GM18870 (cell line): ENCODE data around the gene ZCCHC24.
A peak's percentile ranks its signal among the peaks of the same experiment; 100 is the strongest.
"Not testable (repeated sequence)": the region's sequence is repeated elsewhere in the genome, so short reads cannot be mapped to it uniquely, and the experiment has no call there.

ENCODE experiments used
- ATAC-seq: cut with Tn5 transposase; IDR thresholded peaks from one replicate; pipeline ENCODE4 v1.9.1; 2021; ENCODE audit warnings: moderate library complexity; ENCODE audit not compliant: unreplicated experiment

The ZCCHC24 gene

GRCh38 chr10:79350407-79351154 lies 94.8 kb downstream of the ZCCHC24 start:
- no peak for ATAC-seq

GRCh38 chr10:79349766-79350406 lies 95.5 kb downstream of the ZCCHC24 start:
- no peak for ATAC-seq

- no peak for ATAC-seq
Measured at GRCh38 chr10:79349072-79349491, 96.3 kb downstream of the ZCCHC24 start.

GRCh38 chr10:79348640-79348988 lies 96.8 kb downstream of the ZCCHC24 start:
- no peak for ATAC-seq

- peak; percentile 46 for ATAC-seq
Measured at GRCh38 chr10:79347894-79348639, 97.4 kb downstream of the ZCCHC24 start.

GRCh38 chr10:79347226-79347893 lies 98.1 kb downstream of the ZCCHC24 start, which contains the start of gene PPIF:
Gene PPIF, plus strand, starts transcription at chr10:79347469. Its CDS starts 80 bp downstream, at chr10:79347549.
- peak; percentile 52 for ATAC-seq

GRCh38 chr10:79346388-79347225 lies 98.8 kb downstream of the ZCCHC24 start:
- no peak for ATAC-seq

GRCh38 chr10:79346012-79346340 lies 99.4 kb downstream of the ZCCHC24 start:
- ATAC-seq: no peak

GRCh38 chr10:79345241-79346011 lies 100.0 kb downstream of the ZCCHC24 start:
- ATAC-seq: no peak

- no peak for ATAC-seq
Measured at GRCh38 chr10:79344502-79345195, 100.8 kb downstream of the ZCCHC24 start.

- ATAC-seq: no peak
Measured at GRCh38 chr10:79342811-79343561, 102.4 kb downstream of the ZCCHC24 start.

GRCh38 chr10:79342295-79342761 lies 103.1 kb downstream of the ZCCHC24 start:
- ATAC-seq: no peak

- no peak for ATAC-seq
Measured at GRCh38 chr10:79340646-79341244, 104.7 kb downstream of the ZCCHC24 start.

GRCh38 chr10:79339266-79339665 lies 106.2 kb downstream of the ZCCHC24 start:
- ATAC-seq: no peak

GRCh38 chr10:79337783-79338469 lies 107.5 kb downstream of the ZCCHC24 start:
- ATAC-seq: not testable (repeated sequence)

GRCh38 chr10:79336739-79337138 lies 108.7 kb downstream of the ZCCHC24 start:
- ATAC-seq: no peak

- no peak for ATAC-seq
Measured at GRCh38 chr10:79336276-79336675, 109.1 kb downstream of the ZCCHC24 start.
